Retinal pigment epithelial cell (primary cell): ENCODE results near the gene CTNNA2.

Experiments
- DNase-seq: peaks from one replicate; pipeline ENCODE4 v3.0.0-alpha.2; 2010; ENCODE audit warnings: low read depth
- H3K4me3 ChIP-seq: 2 replicates; pipeline ENCODE4 v1.5.1; 2011; ENCODE audit warnings: mild to moderate bottlenecking, low read length, control low read depth, moderate library complexity
- CTCF ChIP-seq: conservative IDR thresholded peaks from 2 replicates; pipeline ENCODE4 v1.5.1; 2011; ENCODE audit warnings: low read depth, low read length, control low read depth, inconsistent platforms

CTNNA2 gene

GRCh38 chr2:80147690-80148089 is 634.8 kb downstream of the CTNNA2 start:
- no peak for TF ChIP-seq CTCF
- H3K4me3 ChIP-seq = no peak overlapping the region
- DNase-seq = no peak

GRCh38 chr2:80148906-80149305 is 636.1 kb downstream of the CTNNA2 start:
- DNase-seq = no peak
- TF ChIP-seq CTCF = no peak
- H3K4me3 ChIP-seq = no peak overlapping the region

DNA sequence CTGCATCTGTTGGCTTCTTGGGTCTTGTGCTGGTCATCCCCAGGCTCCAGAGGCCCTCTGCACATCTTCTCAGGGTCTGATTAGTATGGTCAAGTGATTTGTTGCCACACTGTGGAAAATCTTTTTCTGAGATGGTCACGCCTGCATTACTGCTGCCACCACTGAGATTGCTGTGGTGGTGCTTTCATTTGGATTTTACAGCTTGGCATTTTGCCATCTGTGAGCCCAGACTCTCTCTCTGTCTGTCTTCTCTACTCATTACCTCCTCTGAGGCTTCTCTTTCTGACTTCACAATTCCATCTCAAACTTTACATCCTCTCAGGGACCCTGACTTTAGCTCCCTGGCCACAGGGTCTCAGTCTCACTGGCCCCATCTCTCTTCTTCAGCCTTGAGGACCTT is 637.1 kb downstream of the CTNNA2 start:
- no peak overlapping the region for H3K4me3 ChIP-seq
- TF ChIP-seq CTCF = no peak
- DNase-seq = no peak

- no peak for DNase-seq
- no peak overlapping the region for H3K4me3 ChIP-seq
- no peak for TF ChIP-seq CTCF
Observed at GRCh38 chr2:80151248-80151647, 638.4 kb downstream of the CTNNA2 start.

GRCh38 chr2:80151651-80152050 is 638.8 kb downstream of the CTNNA2 start:
- H3K4me3 ChIP-seq = no peak overlapping the region
- no peak for TF ChIP-seq CTCF
- no peak for DNase-seq

DNA sequence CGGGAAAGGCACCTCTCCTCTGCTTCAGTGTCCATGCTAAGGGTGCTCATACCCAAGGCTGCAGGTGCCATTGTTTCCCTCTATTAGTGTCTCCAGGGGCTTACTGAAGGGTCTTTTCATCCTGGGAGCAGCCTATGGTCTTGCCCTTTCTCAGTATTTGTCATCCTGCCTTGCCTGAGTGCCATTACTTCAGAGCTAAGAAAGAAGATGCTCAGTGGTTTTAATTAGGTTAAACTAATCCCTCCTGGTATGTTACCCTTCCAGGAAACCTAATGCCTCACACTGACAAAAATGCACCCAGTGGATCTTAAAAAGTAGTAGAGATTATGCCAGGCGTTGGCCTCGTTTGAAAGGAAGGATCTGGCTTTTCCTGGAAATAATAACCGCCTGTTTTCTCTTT is 640.3 kb downstream of the CTNNA2 start:
- no peak for TF ChIP-seq CTCF
- DNase-seq = no peak

GRCh38 chr2:80153768-80154167 is 640.9 kb downstream of the CTNNA2 start:
- TF ChIP-seq CTCF = no peak
- no peak for DNase-seq
- no peak overlapping the region for H3K4me3 ChIP-seq

More for the DNA sequence above, 640.3 kb downstream of the CTNNA2 start:
- H3K4me3 ChIP-seq = no peak overlapping the region
